Naive thymus-derived CD8-positive, alpha-beta T cell (primary cell): ENCODE data around the gene ZFAND3. TPM values are rescaled to one million over a fixed set of nuclear protein-coding genes. Genes with fewer than 3 reads are reported as not detected.
A peak's percentile ranks its signal among the peaks of the same experiment; 100 is the strongest.

Source experiments
- ATAC-seq, 2 donors: fragments of 150-1000 bp; cut with Tn5 transposase in 1 of 2; sonication (Bioruptor Pico), chemical (Tn5 transposase) in 1 of 2; 1 replicate in 1 of 2; 2 replicates in 1 of 2; pipeline ENCODE4 v1.10.0; 2021; ENCODE audit warnings: mild to moderate bottlenecking in 2 of 2, moderate library complexity in 2 of 2
- POLR2A ChIA-PET: fragments of 350-600 bp; sonication (Branson Sonifier 250); formaldehyde crosslinking; loops from one replicate; lab custom pipeline; 2021; ENCODE audit warnings: antibody characterized with exemption; lab: Charles Lee
- DNase-seq, 10 donors: peaks; one replicate each; pipeline versions ENCODE4 v3.0.0 to v3.0.0-alpha.2; 2020 to 2022
- H3K27ac Mint-ChIP-seq, 10 donors: one replicate each; pipeline ENCODE4 v1.8.0; 2020 to 2022; ENCODE audit warnings: mild to moderate bottlenecking in 10 of 10, mixed read lengths in 10 of 10, moderate library complexity in 4 of 10, inconsistent platforms in 1 of 10
- H3K27me3 Mint-ChIP-seq, 5 donors: one replicate each; pipeline ENCODE4 v1.8.0; 2021 to 2022; ENCODE audit warnings: mixed read lengths in 5 of 5
- H3K36me3 Mint-ChIP-seq, 3 donors: one replicate each; pipeline ENCODE4 v1.8.0; 2020 to 2022; ENCODE audit warnings: mixed read lengths in 3 of 3, mild to moderate bottlenecking in 2 of 3, inconsistent platforms in 1 of 3
- H3K4me1 Mint-ChIP-seq, 4 donors: one replicate each; pipeline ENCODE4 v1.8.0; 2021 to 2022; ENCODE audit warnings: mixed read lengths in 4 of 4
- H3K4me3 Mint-ChIP-seq, 10 donors: one replicate each; pipeline ENCODE4 v1.8.0; 2020 to 2022; ENCODE audit warnings: mild to moderate bottlenecking in 10 of 10, mixed read lengths in 10 of 10, moderate library complexity in 6 of 10, inconsistent platforms in 1 of 10
- H3K9me3 Mint-ChIP-seq, 9 donors: one replicate each; pipeline ENCODE4 v1.8.0; 2020 to 2022; ENCODE audit warnings: mixed read lengths in 9 of 9, mild to moderate bottlenecking in 3 of 9, inconsistent platforms in 1 of 9, moderate library complexity in 1 of 9
- polyA plus RNA-seq, 3 donors: library from polyadenylated mRNA; unstranded; fragments of 300-500 nt; fragmentation: Illumina TruSeq; gene quantifications; one replicate each; pipeline ENCODE4 v1.2.3, GENCODE V29; 2021
- total RNA-seq, 8 experiments: library from RNA in 2 of 8; stranded (reverse) in 2 of 8; gene quantifications; one replicate each; pipeline ENCODE4 v1.2.3 and lab custom pipeline; 2021 to 2026

ZFAND3 gene
- total and polyA plus RNA-seq, 5 experiments from 2014 or later: 3.7 to 33.8 (median 4.5) TPM

GRCh38 chr6:37919417-37920157 lies 100.1 kb downstream of the ZFAND3 start:
- peak overlapping the region in 1 of 10 donors; percentile 29 for H3K27ac Mint-ChIP-seq
- H3K27me3 Mint-ChIP-seq: no peaks in the 10 kb centered on the region
- peaks cover 25 to 63% (median 53%) of the 10 kb centered on the region in 4 donors for H3K4me1 Mint-ChIP-seq
- peaks cover 0 to 30% (median 9%) of the 10 kb centered on the region in 3 donors for H3K36me3 Mint-ChIP-seq
- ATAC-seq (no peak), DNase-seq (no peak)
- POLR2A ChIA-PET: interaction anchor here (0.7 to 1.0 kb wide), 2 partner anchors 10 to 35 kb away, joined by 3 read pairs; no protein-coding TSS in a partner anchor
- no peaks in the 10 kb centered on the region for H3K9me3 Mint-ChIP-seq
- H3K4me3 Mint-ChIP-seq: peak overlapping the region in 1 of 10 donors; percentile 8

- DNase-seq: no peak
- Mint-ChIP-seq H3K4me1 (peaks cover 26 to 64% (median 54%) of the 10 kb centered on the region in 4 donors), H3K27me3 (no peaks in the 10 kb centered on the region), H3K27ac (peak overlapping the region in 4 of 10 donors; percentile 3 to 66 (median 29)), H3K4me3 (no peak overlapping the region), H3K9me3 (no peaks in the 10 kb centered on the region), H3K36me3 (peaks cover 0 to 25% (median 7%) of the 10 kb centered on the region in 3 donors)
- ATAC-seq: no peak
- POLR2A ChIA-PET: no interaction called here
Observed at GRCh38 chr6:37920667-37921066, 101.1 kb downstream of the ZFAND3 start.

- Mint-ChIP-seq H3K27me3 (no peaks in the 10 kb centered on the region), H3K4me1 (peaks cover 29 to 71% (median 55%) of the 10 kb centered on the region in 4 donors), H3K27ac (peak overlapping the region in 2 of 10 donors; percentile 22 to 41), H3K4me3 (no peak overlapping the region), H3K9me3 (no peaks in the 10 kb centered on the region), H3K36me3 (peaks cover 0 to 11% (median 3%) of the 10 kb centered on the region in 3 donors)
- ATAC-seq (no peak), DNase-seq (no peak)
- POLR2A ChIA-PET: interaction anchor here (0.8 kb wide), 1 partner anchor 53 kb away, joined by 3 read pairs; no protein-coding TSS in a partner anchor
Observed at GRCh38 chr6:37922563-37922962, 103.0 kb downstream of the ZFAND3 start.

GRCh38 chr6:37923514-37923913 lies 104.0 kb downstream of the ZFAND3 start:
- Mint-ChIP-seq H3K4me1 (peaks cover 32 to 71% (median 63%) of the 10 kb centered on the region in 4 donors), H3K27ac (peak overlapping the region in 2 of 10 donors; percentile 19 to 29), H3K9me3 (no peaks in the 10 kb centered on the region), H3K4me3 (no peak overlapping the region), H3K27me3 (no peaks in the 10 kb centered on the region), H3K36me3 (peaks cover 0 to 8% (median 3%) of the 10 kb centered on the region in 3 donors)
- DNase-seq (no peak), ATAC-seq (peak in 1 of 2 donors; percentile 45)
- POLR2A ChIA-PET: interaction anchor here (0.7 to 1.5 kb wide), 4 partner anchors 12 to 418 kb away, joined by 3 to 5 read pairs (median 3); no protein-coding TSS in a partner anchor

- peaks cover 30 to 71% (median 60%) of the 10 kb centered on the region in 4 donors for H3K4me1 Mint-ChIP-seq
- ATAC-seq: no peak
- no peak for DNase-seq
- H3K9me3 Mint-ChIP-seq: no peaks in the 10 kb centered on the region
- H3K27me3 Mint-ChIP-seq: no peaks in the 10 kb centered on the region
- POLR2A ChIA-PET: interaction anchor here (0.9 kb wide), 1 partner anchor 108 kb away, joined by 4 read pairs; no protein-coding TSS in a partner anchor
- H3K36me3 Mint-ChIP-seq: peaks cover 0 to 15% (median 0%) of the 10 kb centered on the region in 3 donors
- no peak overlapping the region for H3K27ac Mint-ChIP-seq
- no peak overlapping the region for H3K4me3 Mint-ChIP-seq
Observed at GRCh38 chr6:37926661-37927060, 107.1 kb downstream of the ZFAND3 start.

GRCh38 chr6:37928217-37928616 lies 108.7 kb downstream of the ZFAND3 start:
- H3K36me3 Mint-ChIP-seq: peaks cover 0 to 17% (median 0%) of the 10 kb centered on the region in 3 donors
- H3K4me1 Mint-ChIP-seq: peaks cover 31 to 64% (median 56%) of the 10 kb centered on the region in 4 donors
- H3K27me3 Mint-ChIP-seq: no peaks in the 10 kb centered on the region
- H3K27ac Mint-ChIP-seq: peak overlapping the region in 1 of 10 donors; percentile 6
- H3K4me3 Mint-ChIP-seq: no peak overlapping the region
- POLR2A ChIA-PET: no interaction called here
- ATAC-seq (no peak), DNase-seq (no peak)
- H3K9me3 Mint-ChIP-seq: no peaks in the 10 kb centered on the region

GRCh38 chr6:37930288-37930971 lies 110.9 kb downstream of the ZFAND3 start:
- H3K27me3 Mint-ChIP-seq: no peaks in the 10 kb centered on the region
- POLR2A ChIA-PET: no interaction called here
- no peak for ATAC-seq
- peak overlapping the region in 7 of 10 donors; percentile 6 to 66 (median 48) for H3K27ac Mint-ChIP-seq
- peaks cover 0 to 21% (median 0%) of the 10 kb centered on the region in 3 donors for H3K36me3 Mint-ChIP-seq
- no peak overlapping the region for H3K4me3 Mint-ChIP-seq
- H3K9me3 Mint-ChIP-seq: no peaks in the 10 kb centered on the region
- no peak for DNase-seq
- peaks cover 20 to 51% (median 46%) of the 10 kb centered on the region in 4 donors for H3K4me1 Mint-ChIP-seq

GRCh38 chr6:37931066-37931465 lies 111.5 kb downstream of the ZFAND3 start:
- no peak overlapping the region for H3K4me3 Mint-ChIP-seq
- DNase-seq (no peak), ATAC-seq (no peak)
- no peaks in the 10 kb centered on the region for H3K27me3 Mint-ChIP-seq
- H3K36me3 Mint-ChIP-seq: peaks cover 0 to 21% (median 0%) of the 10 kb centered on the region in 3 donors
- H3K4me1 Mint-ChIP-seq: peaks cover 20 to 52% (median 46%) of the 10 kb centered on the region in 4 donors
- POLR2A ChIA-PET: no interaction called here
- H3K9me3 Mint-ChIP-seq: no peaks in the 10 kb centered on the region
- H3K27ac Mint-ChIP-seq: peak overlapping the region in 7 of 10 donors; percentile 6 to 66 (median 37)

- POLR2A ChIA-PET: interaction anchor here (0.7 kb wide), 1 partner anchor 403 kb away, joined by 3 read pairs; no protein-coding TSS in a partner anchor
- H3K27ac Mint-ChIP-seq: no peak overlapping the region
- H3K4me1 Mint-ChIP-seq: peaks cover 23 to 59% (median 55%) of the 10 kb centered on the region in 4 donors
- ATAC-seq (no peak), DNase-seq (no peak)
- no peak overlapping the region for H3K4me3 Mint-ChIP-seq
- peaks cover 0 to 25% (median 2%) of the 10 kb centered on the region in 3 donors for H3K36me3 Mint-ChIP-seq
- no peaks in the 10 kb centered on the region for H3K9me3 Mint-ChIP-seq
- no peaks in the 10 kb centered on the region for H3K27me3 Mint-ChIP-seq
Observed at GRCh38 chr6:37934276-37934675, 114.7 kb downstream of the ZFAND3 start.

- H3K27me3 Mint-ChIP-seq: no peaks in the 10 kb centered on the region
- H3K4me1 Mint-ChIP-seq: peaks cover 23 to 56% (median 50%) of the 10 kb centered on the region in 4 donors
- no peaks in the 10 kb centered on the region for H3K9me3 Mint-ChIP-seq
- H3K36me3 Mint-ChIP-seq: peaks cover 0 to 19% (median 5%) of the 10 kb centered on the region in 3 donors
- DNase-seq (no peak), ATAC-seq (no peak)
- peak overlapping the region in 6 of 10 donors; percentile 5 to 70 (median 43) for H3K4me3 Mint-ChIP-seq
- peak overlapping the region in 8 of 10 donors; percentile 42 to 78 (median 56) for H3K27ac Mint-ChIP-seq
- POLR2A ChIA-PET: interaction anchor here (1.2 kb wide), 1 partner anchor 12 kb away, joined by 3 read pairs; no protein-coding TSS in a partner anchor
Observed at GRCh38 chr6:37936150-37936549, 116.6 kb downstream of the ZFAND3 start.

- DNase-seq (peak in 3 of 10 donors; percentile 9 to 16 (median 10)), ATAC-seq (peak; percentile 48 to 54)
- Mint-ChIP-seq H3K27me3 (no peaks in the 10 kb centered on the region), H3K4me3 (peak overlapping the region; percentile 4 to 70 (median 44)), H3K4me1 (peaks cover 21 to 55% (median 48%) of the 10 kb centered on the region in 4 donors), H3K36me3 (peaks cover 0 to 12% (median 5%) of the 10 kb centered on the region in 3 donors), H3K27ac (peak overlapping the region in 8 of 10 donors; percentile 60 to 83 (median 72)), H3K9me3 (no peaks in the 10 kb centered on the region)
- POLR2A ChIA-PET: no interaction called here
Observed at GRCh38 chr6:37936906-37937305, 117.4 kb downstream of the ZFAND3 start.

- Mint-ChIP-seq H3K27ac (peak overlapping the region in 2 of 10 donors; percentile 22 to 64), H3K4me1 (peaks cover 24 to 64% (median 58%) of the 10 kb centered on the region in 4 donors), H3K36me3 (peaks cover 0 to 9% (median 5%) of the 10 kb centered on the region in 3 donors), H3K27me3 (no peaks in the 10 kb centered on the region), H3K4me3 (no peak overlapping the region), H3K9me3 (no peaks in the 10 kb centered on the region)
- POLR2A ChIA-PET: no interaction called here
- no peak for DNase-seq
- ATAC-seq: no peak
Observed at GRCh38 chr6:37938909-37939308, 119.4 kb downstream of the ZFAND3 start.
